MCF 10A (cell line): ENCODE data around the gene OPN1SW. TPM values are rescaled to one million over a fixed set of nuclear protein-coding genes. Genes with fewer than 3 reads are reported as not detected.
A peak's percentile ranks its signal among the peaks of the same experiment; 100 is the strongest.

ENCODE experiments used
- BruUV-seq: library from RNA; stranded (reverse); fragments of 400-500 nt; replicated peaks from 2 replicates; lab custom pipeline; 2021; lab: Mats Ljungman, UMichigan
- CTCF ChIA-PET: fragments of 300-600 bp; sonication (Branson Sonifier 250); formaldehyde crosslinking; extraction: SDS; loops from one replicate; lab custom pipeline; 2021; ENCODE audit warnings: antibody characterized with exemption, inconsistent platforms; lab: Yijun Ruan, JAX
- POLR2A ChIA-PET: fragments of 300-600, 350-650 bp; sonication (Branson Sonifier 250); formaldehyde crosslinking; extraction: SDS; loops from one replicate; lab custom pipeline; 2020; ENCODE audit warnings: antibody characterized with exemption, inconsistent platforms; lab: Yijun Ruan, JAX
- DNase-seq: peaks from one replicate; pipeline ENCODE4 v3.0.0-alpha.2; 2018; ENCODE audit not compliant: unreplicated experiment
- H3K27ac Mint-ChIP-seq: one replicate; pipeline ENCODE4 v1.8.0; 2022; ENCODE audit warnings: mild to moderate bottlenecking, low read depth, mixed read lengths; ENCODE audit not compliant: unreplicated experiment
- H3K27me3 Mint-ChIP-seq: one replicate; pipeline ENCODE4 v1.8.0; 2022; ENCODE audit warnings: mixed read lengths; ENCODE audit not compliant: insufficient read depth, unreplicated experiment
- H3K36me3 Mint-ChIP-seq: one replicate; pipeline ENCODE4 v1.8.0; 2022; ENCODE audit warnings: mild to moderate bottlenecking, moderate library complexity, mixed read lengths; ENCODE audit not compliant: insufficient read depth, unreplicated experiment
- H3K4me1 Mint-ChIP-seq: one replicate; pipeline ENCODE4 v1.8.0; 2022; ENCODE audit warnings: mixed read lengths; ENCODE audit not compliant: insufficient read depth, unreplicated experiment
- H3K4me3 Mint-ChIP-seq: one replicate; pipeline ENCODE4 v1.8.0; 2022; ENCODE audit warnings: mild to moderate bottlenecking, moderate library complexity, mixed read lengths; ENCODE audit not compliant: unreplicated experiment
- H3K9me3 Mint-ChIP-seq: one replicate; pipeline ENCODE4 v1.8.0; 2022; ENCODE audit warnings: mixed read lengths; ENCODE audit not compliant: unreplicated experiment
- CTCF ChIP-seq: fragments of 200-600 bp; IDR thresholded peaks from one replicate; pipeline ENCODE4 v1.8.0; 2022; ENCODE audit warnings: antibody characterized with exemption, mild to moderate bottlenecking; ENCODE audit not compliant: unreplicated experiment
- intact Hi-C: fragments of 100-400 bp; cut with micrococcal nuclease; formaldehyde crosslinking; loops from 2 replicates; pipeline ENCODE4 v1.14.1; 2022
- total RNA-seq: library from RNA; stranded (reverse); gene quantifications from 2 replicates; pipeline ENCODE4 v1.2.3, GENCODE V29; 2022

OPN1SW gene
- total RNA-seq, 1 experiment from 2014 or later, result not detected

GRCh38 chr7:128791972-128792327 is 16.4 kb upstream of the OPN1SW start:
- Mint-ChIP-seq H3K27ac (no peak overlapping the region), H3K27me3 (peaks cover 28% of the 10 kb centered on the region), H3K9me3 (no peaks in the 10 kb centered on the region), H3K4me1 (no peaks in the 10 kb centered on the region), H3K36me3 (no peaks in the 10 kb centered on the region), H3K4me3 (peak overlapping the region; percentile 75)
- intact Hi-C loops, result no loop called here
- ChIA-PET POLR2A (interaction anchor here (1.2 kb wide), 1 partner anchor 52 kb away, joined by 3 read pairs; the partner anchor contains the start of gene CALU), CTCF (no interaction called here)
- no peak for TF ChIP-seq CTCF
- no peak for DNase-seq
- no TSS peak for BruUV-seq

- ChIA-PET CTCF (interaction anchor here (0.5 kb wide), 1 partner anchor 427 kb away, joined by 4 read pairs; no protein-coding TSS in a partner anchor), POLR2A (interaction anchor here (0.6 to 1.2 kb wide), 4 partner anchors 52 to 109 kb away, joined by 3 to 5 read pairs (median 3); partner anchors contain the start of genes ATP6V1F and CALU)
- Mint-ChIP-seq H3K27ac (no peak within 1 kb of the TSS), H3K9me3 (no peaks in the 10 kb centered on the region), H3K36me3 (no peaks in the 10 kb centered on the region), H3K27me3 (peaks cover 28% of the 10 kb centered on the region), H3K4me1 (no peaks in the 10 kb centered on the region), H3K4me3 (peak within 1 kb of the TSS; percentile 75)
- TF ChIP-seq CTCF, result no peak
- DNase-seq, result peak; percentile 66
- BruUV-seq, result no TSS peak
- intact Hi-C loops, result no loop called here
Observed at GRCh38 chr7:128791121-128791971, 15.8 kb upstream of the OPN1SW start, which contains the start of gene CCDC136. TSS of gene CCDC136 (plus strand) at chr7:128791968. CDS start at chr7:128792412, 444 bp downstream.

GRCh38 chr7:128790315-128791041 is 14.9 kb upstream of the OPN1SW start:
- Mint-ChIP-seq H3K27ac (no peak overlapping the region), H3K4me1 (no peaks in the 10 kb centered on the region), H3K9me3 (no peaks in the 10 kb centered on the region), H3K27me3 (peaks cover 28% of the 10 kb centered on the region), H3K36me3 (no peaks in the 10 kb centered on the region), H3K4me3 (peak overlapping the region; percentile 75)
- ChIA-PET CTCF (interaction anchor here (0.5 kb wide), 1 partner anchor 428 kb away, joined by 4 read pairs; no protein-coding TSS in a partner anchor), POLR2A (interaction anchor here (0.9 to 1.2 kb wide), 4 partner anchors 9 to 88 kb away, joined by 3 to 5 read pairs (median 4); partner anchors contain the start of genes ATP6V1F and CALU)
- TF ChIP-seq CTCF, result no peak
- no TSS peak for BruUV-seq
- DNase-seq, result no peak
- intact Hi-C loops, result no loop called here
